T-helper 1 cell treated with Interleukin-12 subunit alpha and Interleukin-12 subunit beta and Interleukin-4 antibody, amounts not matched to agents 30 ng/mL and 1 ng/mL, for 36 hours (primary cell): ENCODE measurements around the gene RILP. TPM values are rescaled to one million over a fixed set of nuclear protein-coding genes. Genes with fewer than 3 reads are reported as not detected.

Experiments used
- intact Hi-C: fragments of 100-400 bp; cut with micrococcal nuclease; formaldehyde crosslinking; loops from one replicate; pipeline ENCODE4 v1.15.1; 2024
- total RNA-seq: library from RNA; stranded (reverse); gene quantifications from 2 replicates; pipeline ENCODE4 v1.2.3, GENCODE V29; 2022

Gene RILP
- total RNA-seq, 1 donor from 2014 or later: 7.5 TPM

GRCh38 chr17:1634841-1635650 is 14.6 kb downstream of the RILP start:
- intact Hi-C loops: no loop called here

GRCh38 chr17:1630662-1631061 is 19.0 kb downstream of the RILP start:
- intact Hi-C loops: loop anchor here (1.0 kb wide), 1 partner anchor 265 kb away; no protein-coding TSS in a partner anchor

- intact Hi-C loops: loop anchor here (1.0 to 5.0 kb wide), 5 partner anchors 19 to 372 kb away; partner anchors contain the start of genes RILP and TRARG1
Measured at GRCh38 chr17:1629504-1630310, 20.0 kb downstream of the RILP start.

GRCh38 chr17:1628856-1629503 is 20.7 kb downstream of the RILP start:
- intact Hi-C loops: loop anchor here (1.0 to 5.0 kb wide), 8 partner anchors 20 to 372 kb away; partner anchors contain the start of genes CRK, INPP5K, PITPNA and PRPF8

- intact Hi-C loops: loop anchor here (1.0 to 5.0 kb wide), 8 partner anchors 21 to 371 kb away; partner anchors contain the start of genes CRK, INPP5K, PITPNA and PRPF8
Measured at GRCh38 chr17:1627982-1628855, 21.4 kb downstream of the RILP start, which contains the start of gene SLC43A2. Gene SLC43A2 (minus strand): TSS chr17:1628834. CDS start chr17:1627874, 960 bp downstream.

- intact Hi-C loops: loop anchor here (5.0 kb wide), 2 partner anchors 350 to 370 kb away; partner anchors contain the start of gene TRARG1
Measured at GRCh38 chr17:1627182-1627981, 22.3 kb downstream of the RILP start.

GRCh38 chr17:1626333-1626732 is 23.3 kb downstream of the RILP start:
- intact Hi-C loops: loop anchor here (5.0 kb wide), 2 partner anchors 349 to 369 kb away; partner anchors contain the start of gene TRARG1

GRCh38 chr17:1625581-1625980 is 24.1 kb downstream of the RILP start:
- intact Hi-C loops: loop anchor here (5.0 kb wide), 2 partner anchors 348 to 368 kb away; partner anchors contain the start of gene TRARG1

- intact Hi-C loops: loop anchor here (5.0 kb wide), 2 partner anchors 348 to 368 kb away; partner anchors contain the start of gene TRARG1
Measured at GRCh38 chr17:1625053-1625452, 24.6 kb downstream of the RILP start.

- intact Hi-C loops: loop anchor here (5.0 kb wide), 2 partner anchors 347 to 367 kb away; partner anchors contain the start of gene TRARG1
Measured at GRCh38 chr17:1624650-1625049, 25.0 kb downstream of the RILP start.

GRCh38 chr17:1623057-1623630 is 26.5 kb downstream of the RILP start:
- intact Hi-C loops: no loop called here

- intact Hi-C loops: no loop called here
Measured at GRCh38 chr17:1621273-1621954, 28.3 kb downstream of the RILP start.

GRCh38 chr17:1620486-1620885 is 29.2 kb downstream of the RILP start:
- intact Hi-C loops: no loop called here

- intact Hi-C loops: no loop called here
Measured at GRCh38 chr17:1617620-1618174, 32.0 kb downstream of the RILP start.

GRCh38 chr17:1616101-1616500 is 33.6 kb downstream of the RILP start:
- intact Hi-C loops: no loop called here

GRCh38 chr17:1612400-1612799 is 37.3 kb downstream of the RILP start:
- intact Hi-C loops: no loop called here

- intact Hi-C loops: no loop called here
Measured at GRCh38 chr17:1611715-1612114, 38.0 kb downstream of the RILP start.

- intact Hi-C loops: no loop called here
Measured at GRCh38 chr17:1608676-1609075, 41.0 kb downstream of the RILP start.
